Lower leg skin (tissue), 3 donors: Measurements from ENCODE around the gene RTN4RL1.

ENCODE experiments used
- POLR2A ChIP-seq, 2 donors: fragments of 450-650 bp; IDR thresholded peaks; one replicate each; pipeline ENCODE4 v1.6.1; 2016 to 2017; ENCODE audit warnings: antibody characterized with exemption in 2 of 2, mild to moderate bottlenecking in 1 of 2, moderate library complexity in 1 of 2
- TF ChIP-seq, protein P1 (sequence below), 3 donors: fragments of 450-650 bp; IDR thresholded peaks; one replicate each; pipeline ENCODE4 v1.5.1; 2016; ENCODE audit warnings: antibody characterized with exemption in 3 of 3, mild to moderate bottlenecking in 3 of 3, moderate library complexity in 2 of 3

- no peak for TF ChIP-seq POLR2A (IDR thresholded peaks at IDR 0.05)
- TF ChIP-seq, protein P1, sequence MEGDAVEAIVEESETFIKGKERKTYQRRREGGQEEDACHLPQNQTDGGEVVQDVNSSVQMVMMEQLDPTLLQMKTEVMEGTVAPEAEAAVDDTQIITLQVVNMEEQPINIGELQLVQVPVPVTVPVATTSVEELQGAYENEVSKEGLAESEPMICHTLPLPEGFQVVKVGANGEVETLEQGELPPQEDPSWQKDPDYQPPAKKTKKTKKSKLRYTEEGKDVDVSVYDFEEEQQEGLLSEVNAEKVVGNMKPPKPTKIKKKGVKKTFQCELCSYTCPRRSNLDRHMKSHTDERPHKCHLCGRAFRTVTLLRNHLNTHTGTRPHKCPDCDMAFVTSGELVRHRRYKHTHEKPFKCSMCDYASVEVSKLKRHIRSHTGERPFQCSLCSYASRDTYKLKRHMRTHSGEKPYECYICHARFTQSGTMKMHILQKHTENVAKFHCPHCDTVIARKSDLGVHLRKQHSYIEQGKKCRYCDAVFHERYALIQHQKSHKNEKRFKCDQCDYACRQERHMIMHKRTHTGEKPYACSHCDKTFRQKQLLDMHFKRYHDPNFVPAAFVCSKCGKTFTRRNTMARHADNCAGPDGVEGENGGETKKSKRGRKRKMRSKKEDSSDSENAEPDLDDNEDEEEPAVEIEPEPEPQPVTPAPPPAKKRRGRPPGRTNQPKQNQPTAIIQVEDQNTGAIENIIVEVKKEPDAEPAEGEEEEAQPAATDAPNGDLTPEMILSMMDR (IDR thresholded peaks at IDR 0.05), result no peak
Measured at GRCh38 chr17:1905190-1905913, 119.8 kb downstream of the RTN4RL1 start.
